Keratinocyte (primary cell): ENCODE results near the gene ZNF518B. TPM values are rescaled to one million over a fixed set of nuclear protein-coding genes. Genes with fewer than 3 reads are reported as not detected.
A peak's percentile ranks its signal among the peaks of the same experiment; 100 is the strongest.

Experiments
- DNase-seq: peaks from one replicate; pipeline ENCODE4 v3.0.0-alpha.2; 2011; ENCODE audit warnings: low read depth, missing footprints, low spot score
- FAIRE-seq: peaks from 2 replicates; lab custom pipeline; 2011; peaks lifted over from hg19 to GRCh38; lab: Jason Lieb, UNC
- H2AFZ ChIP-seq: 2 replicates; pipeline ENCODE4 v1.6.0; 2012; ENCODE audit warnings: low read length, control low read depth, inconsistent platforms; ENCODE audit not compliant: control insufficient read depth
- H3K27ac ChIP-seq: 2 replicates; pipeline ENCODE4 v1.5.1; 2011; ENCODE audit warnings: low read length; ENCODE audit not compliant: control insufficient read depth, insufficient read depth
- H3K27me3 ChIP-seq: 3 replicates; pipeline ENCODE4 v1.6.0; 2011; ENCODE audit warnings: low read length; ENCODE audit not compliant: control insufficient read depth, insufficient read depth; ENCODE audit errors: extremely low read depth
- H3K36me3 ChIP-seq, 2 experiments: 2 replicates in 1 of 2; 3 replicates in 1 of 2; pipeline ENCODE4 v1.5.1; 2011; ENCODE audit warnings: low read length in 2 of 2, mild to moderate bottlenecking in 1 of 2; ENCODE audit not compliant: control insufficient read depth in 2 of 2, insufficient read depth in 2 of 2; ENCODE audit errors: extremely low read depth in 1 of 2
- H3K4me1 ChIP-seq: 3 replicates; pipeline ENCODE4 v1.5.1; 2011; ENCODE audit warnings: low read length; ENCODE audit not compliant: control insufficient read depth, insufficient read depth; ENCODE audit errors: extremely low read depth
- H3K4me2 ChIP-seq: 3 replicates; pipeline ENCODE4 v1.6.0; 2011; ENCODE audit warnings: low read depth, low read length; ENCODE audit not compliant: control insufficient read depth, insufficient read depth; ENCODE audit errors: extremely low read depth
- H3K4me3 ChIP-seq, 3 experiments: fragments of 200-600 bp in 1 of 3; sonication (generic) in 1 of 3; 2 replicates in 2 of 3; 3 replicates in 1 of 3; pipeline ENCODE4 v1.5.1; 2011 to 2016; ENCODE audit warnings: low read length in 3 of 3, mild to moderate bottlenecking in 3 of 3, control low read depth in 2 of 3, inconsistent platforms in 1 of 3, low read depth in 1 of 3, mixed read lengths in 1 of 3, mixed run types in 1 of 3, moderate library complexity in 1 of 3; ENCODE audit not compliant: control insufficient read depth in 2 of 3, insufficient read depth in 2 of 3; ENCODE audit errors: extremely low read depth in 1 of 3
- H3K79me2 ChIP-seq: 2 replicates; pipeline ENCODE4 v1.6.0; 2012; ENCODE audit warnings: low read length; ENCODE audit not compliant: control insufficient read depth, insufficient read depth
- H3K9ac ChIP-seq: 3 replicates; pipeline ENCODE4 v1.6.0; 2011; ENCODE audit warnings: low read length; ENCODE audit not compliant: control insufficient read depth, insufficient read depth; ENCODE audit errors: extremely low read depth
- H3K9me1 ChIP-seq: 3 replicates; pipeline ENCODE4 v1.6.0; 2011; ENCODE audit warnings: low read length; ENCODE audit not compliant: control insufficient read depth, insufficient read depth; ENCODE audit errors: extremely low read depth
- H3K9me3 ChIP-seq: 2 replicates; pipeline ENCODE4 v1.5.1; 2012; ENCODE audit warnings: low read depth, low read length; ENCODE audit not compliant: control insufficient read depth
- H4K20me1 ChIP-seq: 3 replicates; pipeline ENCODE4 v1.6.0; 2011; ENCODE audit warnings: low read length; ENCODE audit not compliant: control insufficient read depth, insufficient read depth; ENCODE audit errors: extremely low read depth
- CTCF ChIP-seq, 3 experiments: IDR thresholded peaks in 1 of 3; conservative IDR thresholded peaks in 1 of 3; optimal IDR thresholded peaks in 1 of 3; 2 replicates in 2 of 3; 3 replicates in 1 of 3; pipeline versions ENCODE3 to v1.5.1; 2011; ENCODE audit warnings: low read length in 3 of 3, mild to moderate bottlenecking in 3 of 3, moderate library complexity in 2 of 3, control low read depth in 1 of 3, inconsistent platforms in 1 of 3; ENCODE audit not compliant: insufficient read depth in 2 of 3; ENCODE audit errors: extremely low read depth in 1 of 3
- EZH2 ChIP-seq: IDR thresholded peaks from one replicate; pipeline ENCODE4 v1.6.1; 2012; ENCODE audit warnings: inconsistent platforms, mild to moderate bottlenecking, low read length, moderate library complexity
- dilution Hi-C: fragments of 300-500 bp; cut with MboI; formaldehyde crosslinking; loops from one replicate; pipeline ENCODE4 v1.7.0; 2020; ENCODE audit warnings: low sequenced_read_pairs; ENCODE audit not compliant: extremely low pct_ligation_motif_present
- polyA minus RNA-seq, 3 experiments: library from RNA; depleted of rRNA, polyadenylated mRNA; stranded (reverse); fragments of >200 nt; gene quantifications; 1 replicate in 1 of 3; 2 replicates in 1 of 3; 3 replicates in 1 of 3; pipeline ENCODE4 v1.2.3, GENCODE V29; 2011
- polyA plus RNA-seq, 5 experiments: library from polyadenylated mRNA; depleted of rRNA in 3 of 5; stranded (reverse) in 3 of 5; stranded (forward) in 1 of 5; unstranded in 1 of 5; fragments of >200 nt; gene quantifications; 1 replicate in 1 of 5; 2 replicates in 3 of 5; 3 replicates in 1 of 5; pipeline versions ENCODE4 v1.2.1 to v1.2.3, GENCODE V29; 2011 to 2012; ENCODE audit warnings: missing spikeins in 2 of 5, low read depth in 1 of 5, low replicate concordance in 1 of 5

ZNF518B gene
- 10.9 to 14.2 TPM (median 14.2 TPM) in 3 replicates for polyA plus RNA-seq
- 7.9 TPM for polyA plus RNA-seq (2011; ENCODE audit: low read depth)
- polyA plus RNA-seq (2011; cell fraction: cytosol; rRNA removed): 5.2 and 11.1 TPM in 2 replicates
- polyA plus RNA-seq (2011; cell fraction: nucleus; rRNA removed): 13.6 and 17.9 TPM in 2 replicates
- polyA plus RNA-seq (2012; ENCODE audit: low replicate concordance): 6.5 and 11.0 TPM in 2 replicates
- polyA minus RNA-seq: 10.8 to 42.9 TPM (median 27.9 TPM) in 3 replicates
- 22.8 TPM for polyA minus RNA-seq (2011; cell fraction: cytosol; rRNA and poly(A)+ RNA removed)
- polyA minus RNA-seq (2011; cell fraction: nucleus; rRNA and poly(A)+ RNA removed): 28.5 and 44.3 TPM in 2 replicates

- Histone ChIP-seq H3K9ac (peak within 1 kb of the TSS; percentile 68), H3K4me2 (peak within 1 kb of the TSS; percentile 66), H3K79me2 (peaks cover 22% of the 10 kb centered on the region), H3K27ac (peak within 1 kb of the TSS; percentile 49), H3K36me3 (peaks cover 9 to 18% of the 10 kb centered on the region in 2 experiments), H3K4me1 (peaks cover 20% of the 10 kb centered on the region), H3K27me3 (peaks cover 12% of the 10 kb centered on the region), H3K4me3 (peak within 1 kb of the TSS; percentile 56 to 70 (median 67)), H3K9me3 (peaks cover 4% of the 10 kb centered on the region), H4K20me1 (no peaks in the 10 kb centered on the region), H3K9me1 (no peaks in the 10 kb centered on the region), H2AFZ (peak within 1 kb of the TSS; percentile 92)
- TF ChIP-seq EZH2 (no peak), CTCF (optimal IDR thresholded peaks at IDR 0.05 in 1 of 3, IDR thresholded peaks at IDR 0.05 in 1 of 3, conservative IDR thresholded peaks at IDR 0.05 in 1 of 3; ENCODE audit: extremely low read depth in 1 of 3, insufficient read depth in 2 of 3, low read length in 3 of 3) (no peak)
- FAIRE-seq (no peak), DNase-seq (peak; percentile 4)
- dilution Hi-C loops: no loop called here
Observed at GRCh38 chr4:10457255-10457801, at the start of gene ZNF518B. Gene ZNF518B, minus strand, starts transcription at chr4:10457426. Its CDS starts 11,098 bp downstream, at chr4:10446328.

GRCh38 chr4:10506077-10506476, 48.9 kb upstream of the ZNF518B start:
- Histone ChIP-seq H3K27me3 (no peaks in the 10 kb centered on the region), H3K9me1 (no peaks in the 10 kb centered on the region), H3K4me3 (no peak overlapping the region), H3K4me1 (no peaks in the 10 kb centered on the region), H2AFZ (no peak overlapping the region), H3K4me2 (no peak overlapping the region), H3K9me3 (no peaks in the 10 kb centered on the region), H3K27ac (no peak overlapping the region), H4K20me1 (no peaks in the 10 kb centered on the region), H3K9ac (no peak overlapping the region), H3K36me3 (no peaks in the 10 kb centered on the region), H3K79me2 (no peaks in the 10 kb centered on the region)
- TF ChIP-seq CTCF (optimal IDR thresholded peaks at IDR 0.05 in 1 of 3, IDR thresholded peaks at IDR 0.05 in 1 of 3, conservative IDR thresholded peaks at IDR 0.05 in 1 of 3; ENCODE audit: extremely low read depth in 1 of 3, insufficient read depth in 2 of 3, low read length in 3 of 3) (no peak), EZH2 (no peak)
- FAIRE-seq (no peak), DNase-seq (no peak)
- dilution Hi-C loops: no loop called here
